ENCODE measurements around the gene NKX1-2.

NKX1-2 gene

DNA sequence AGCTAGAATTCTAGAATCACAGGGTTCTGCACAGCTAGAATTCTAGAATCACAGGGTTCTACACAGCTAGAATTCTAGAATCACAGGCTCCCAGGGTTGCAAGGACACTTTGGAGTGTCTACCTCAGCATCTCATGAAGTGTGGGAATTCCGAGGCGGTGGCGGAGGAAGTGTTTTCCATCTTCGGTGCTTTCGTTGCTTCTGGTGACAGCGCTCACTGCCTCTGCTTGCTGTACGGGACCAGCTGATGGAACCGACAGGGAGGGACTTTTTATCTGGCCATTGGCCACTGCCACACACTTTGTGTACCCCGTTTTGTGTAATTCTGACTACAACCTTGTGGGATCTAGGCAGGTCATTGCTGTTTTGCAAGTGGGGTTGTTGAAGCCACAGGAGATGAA lies 41.3 kb upstream of the NKX1-2 start:
- CTCF ChIA-PET: no interaction called here
- H3K4me3 ChIP-seq (ENCODE audit: low read depth, low read length): no peak overlapping the region
- H3K27ac ChIP-seq (ENCODE audit: extremely low read depth, low read depth, low read length): no peak overlapping the region
- H3K36me3 ChIP-seq (ENCODE audit: control insufficient read depth in 2 of 2, insufficient read depth in 1 of 2, low read length in 2 of 2): no peaks in the 10 kb centered on the region
- POLR2A ChIA-PET: no interaction called here
- no peak for TF ChIP-seq ZNF571 (tag by site-specific recombination; IDR thresholded peaks at IDR 0.05)
- TF ChIP-seq PATZ1 (tag by site-specific recombination; IDR thresholded peaks at IDR 0.05): no peak
- TF ChIP-seq, protein P1, sequence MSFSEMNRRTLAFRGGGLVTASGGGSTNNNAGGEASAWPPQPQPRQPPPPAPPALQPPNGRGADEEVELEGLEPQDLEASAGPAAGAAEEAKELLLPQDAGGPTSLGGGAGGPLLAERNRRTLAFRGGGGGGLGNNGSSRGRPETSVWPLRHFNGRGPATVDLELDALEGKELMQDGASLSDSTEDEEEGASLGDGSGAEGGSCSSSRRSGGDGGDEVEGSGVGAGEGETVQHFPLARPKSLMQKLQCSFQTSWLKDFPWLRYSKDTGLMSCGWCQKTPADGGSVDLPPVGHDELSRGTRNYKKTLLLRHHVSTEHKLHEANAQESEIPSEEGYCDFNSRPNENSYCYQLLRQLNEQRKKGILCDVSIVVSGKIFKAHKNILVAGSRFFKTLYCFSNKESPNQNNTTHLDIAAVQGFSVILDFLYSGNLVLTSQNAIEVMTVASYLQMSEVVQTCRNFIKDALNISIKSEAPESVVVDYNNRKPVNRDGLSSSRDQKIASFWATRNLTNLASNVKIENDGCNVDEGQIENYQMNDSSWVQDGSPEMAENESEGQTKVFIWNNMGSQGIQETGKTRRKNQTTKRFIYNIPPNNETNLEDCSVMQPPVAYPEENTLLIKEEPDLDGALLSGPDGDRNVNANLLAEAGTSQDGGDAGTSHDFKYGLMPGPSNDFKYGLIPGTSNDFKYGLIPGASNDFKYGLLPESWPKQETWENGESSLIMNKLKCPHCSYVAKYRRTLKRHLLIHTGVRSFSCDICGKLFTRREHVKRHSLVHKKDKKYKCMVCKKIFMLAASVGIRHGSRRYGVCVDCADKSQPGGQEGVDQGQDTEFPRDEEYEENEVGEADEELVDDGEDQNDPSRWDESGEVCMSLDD (tag by site-specific recombination; IDR thresholded peaks at IDR 0.05): no peak
- TF ChIP-seq, protein P2, sequence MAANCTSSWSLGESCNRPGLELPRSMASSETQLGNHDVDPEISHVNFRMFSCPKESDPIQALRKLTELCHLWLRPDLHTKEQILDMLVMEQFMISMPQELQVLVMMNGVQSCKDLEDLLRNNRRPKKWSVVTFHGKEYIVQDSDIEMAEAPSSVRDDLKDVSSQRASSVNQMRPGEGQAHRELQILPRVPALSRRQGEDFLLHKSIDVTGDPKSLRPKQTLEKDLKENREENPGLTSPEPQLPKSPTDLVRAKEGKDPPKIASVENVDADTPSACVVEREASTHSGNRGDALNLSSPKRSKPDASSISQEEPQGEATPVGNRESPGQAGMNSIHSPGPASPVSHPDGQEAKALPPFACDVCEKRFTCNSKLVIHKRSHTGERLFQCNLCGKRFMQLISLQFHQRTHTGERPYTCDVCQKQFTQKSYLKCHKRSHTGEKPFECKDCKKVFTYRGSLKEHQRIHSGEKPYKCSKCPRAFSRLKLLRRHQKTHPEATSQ (tag by site-specific recombination; IDR thresholded peaks at IDR 0.05): no peak
- no peak for TF ChIP-seq ZNF785 (tag by site-specific recombination; IDR thresholded peaks at IDR 0.05)
- TF ChIP-seq ZBTB11 (tag by site-specific recombination; conservative IDR thresholded peaks at IDR 0.05; ENCODE audit: low read depth): no peak
- no peak for TF ChIP-seq ZNF223 (tag by site-specific recombination; IDR thresholded peaks at IDR 0.05)
- TF ChIP-seq ZNF26 (tag by site-specific recombination; IDR thresholded peaks at IDR 0.05): no peak
- TF ChIP-seq HOXD13 (CRISPR knock-in tag; IDR thresholded peaks at IDR 0.05; ENCODE audit: borderline replicate concordance): no peak
- no peak for TF ChIP-seq KLF16 (tag by site-specific recombination; IDR thresholded peaks at IDR 0.05)
- no peak for TF ChIP-seq FEZF1 (tag by site-specific recombination; IDR thresholded peaks at IDR 0.05)
- TF ChIP-seq ZNF514 (tag by site-specific recombination; IDR thresholded peaks at IDR 0.05): no peak
- no peak for TF ChIP-seq MZF1 (tag by site-specific recombination; IDR thresholded peaks at IDR 0.05; ENCODE audit: borderline replicate concordance)
- no peak for TF ChIP-seq ZNF335 (tag by site-specific recombination; conservative IDR thresholded peaks at IDR 0.05)
- TF ChIP-seq EGR2 (tag by site-specific recombination; IDR thresholded peaks at IDR 0.05; ENCODE audit: low read depth): no peak
- TF ChIP-seq PRDM6 (tag by site-specific recombination; IDR thresholded peaks at IDR 0.05): no peak
- no peak for TF ChIP-seq ZNF155 (tag by site-specific recombination; IDR thresholded peaks at IDR 0.05)
- no peak for TF ChIP-seq ZNF211 (tag by site-specific recombination; IDR thresholded peaks at IDR 0.05; ENCODE audit: low read depth)
- H3K9me3 ChIP-seq (ENCODE audit: control insufficient read depth, insufficient read depth, low read depth, low read length): no peaks in the 10 kb centered on the region
- H3K4me1 ChIP-seq (ENCODE audit: control insufficient read depth, insufficient read depth, low read length): no peaks in the 10 kb centered on the region
